ENCODE results near the gene SLC12A5.

The SLC12A5 gene

GRCh38 chr20:46013829-46014516 is 15.0 kb upstream of the SLC12A5 start:
- TF ChIP-seq CTCF (IDR thresholded peaks at IDR 0.05; ENCODE audit: insufficient read depth, missing control alignments), result peak; percentile 63
- no peak for FAIRE-seq

DNA sequence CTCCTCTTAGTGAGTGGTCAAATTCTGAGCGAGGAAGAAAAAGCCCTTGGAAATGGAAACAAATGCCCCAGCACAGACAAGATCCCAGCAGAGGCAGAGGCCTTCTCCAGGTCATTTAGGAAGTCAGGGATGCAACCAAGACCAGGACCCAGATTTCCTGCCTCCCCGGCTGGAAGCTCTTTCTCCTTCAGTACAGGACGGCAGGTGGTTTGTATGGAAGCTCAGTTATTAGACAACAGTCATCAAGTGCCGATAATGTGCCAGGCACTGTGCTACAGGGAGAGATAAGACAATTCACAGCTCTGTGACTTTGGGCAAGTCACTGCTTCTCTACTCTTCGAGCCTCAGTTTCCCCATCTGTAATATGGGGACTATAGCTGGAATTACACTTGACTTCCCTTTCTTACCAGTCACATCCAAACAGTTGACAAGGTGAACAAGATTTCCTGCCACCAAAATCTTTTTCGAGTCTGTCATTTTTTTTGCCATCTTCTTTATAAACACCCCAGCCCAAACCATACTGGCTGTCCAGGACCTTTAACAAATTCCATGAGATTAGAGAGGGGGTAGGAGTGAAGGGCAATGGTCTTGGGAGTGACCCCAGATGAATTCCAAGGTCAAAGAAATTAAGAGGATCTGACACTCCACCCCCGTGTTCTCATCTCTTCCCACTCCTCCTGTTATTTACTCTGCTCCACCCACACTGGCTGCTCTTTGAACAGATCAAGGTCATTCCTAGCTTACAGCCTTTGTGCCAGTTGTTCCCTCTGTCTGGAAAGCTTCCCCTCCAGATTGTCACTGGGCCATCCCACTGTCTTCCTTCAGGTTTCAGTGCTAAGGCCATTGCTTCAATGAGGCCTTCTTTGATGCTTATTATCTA is 14.3 kb upstream of the SLC12A5 start:
- no peak for DNase-seq (ENCODE audit: insufficient read length, low spot score)
- no peak for FAIRE-seq
- TF ChIP-seq CTCF (IDR thresholded peaks at IDR 0.05; ENCODE audit: insufficient read depth, missing control alignments), result no peak

More at GRCh38 chr20:46013829-46014516, 15.0 kb upstream of the SLC12A5 start:
- DNase-seq (ENCODE audit: insufficient read length, low spot score), result peak; percentile 80

DNA sequence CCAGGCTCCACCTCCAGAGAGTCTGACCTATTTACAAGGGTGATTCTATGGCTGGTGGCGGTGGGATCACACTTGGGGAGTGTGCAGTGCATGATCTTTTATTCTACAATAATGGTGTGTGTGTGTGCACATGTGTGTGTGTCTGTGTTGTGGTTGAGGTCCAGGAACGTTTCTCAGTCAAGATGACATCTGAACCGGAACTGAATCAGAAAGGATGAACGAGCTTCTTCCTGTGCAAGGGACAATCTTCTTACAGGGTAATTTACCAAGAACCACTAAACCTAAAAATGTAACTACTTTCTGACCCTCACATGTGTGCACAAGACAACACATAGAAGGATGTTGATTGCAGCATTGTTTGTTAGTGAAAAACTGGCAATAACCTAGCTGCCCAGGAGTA is 11.7 kb upstream of the SLC12A5 start:
- DNase-seq (ENCODE audit: insufficient read length, low spot score), result no peak
- TF ChIP-seq CTCF (IDR thresholded peaks at IDR 0.05; ENCODE audit: insufficient read depth, missing control alignments), result no peak
- FAIRE-seq, result no peak

GRCh38 chr20:46018112-46018511 is 10.9 kb upstream of the SLC12A5 start:
- DNase-seq (ENCODE audit: insufficient read length, low spot score), result no peak
- TF ChIP-seq CTCF (IDR thresholded peaks at IDR 0.05; ENCODE audit: insufficient read depth, missing control alignments), result no peak
- no peak for FAIRE-seq

- FAIRE-seq, result no peak
- DNase-seq (ENCODE audit: insufficient read length, low spot score), result no peak
- no peak for TF ChIP-seq CTCF (IDR thresholded peaks at IDR 0.05; ENCODE audit: insufficient read depth, missing control alignments)
These were observed 10.4 kb upstream of the SLC12A5 start for GRCh38 chr20:46018611-46019010.

GRCh38 chr20:46020555-46020954 is 8.5 kb upstream of the SLC12A5 start:
- DNase-seq (ENCODE audit: insufficient read length, low spot score) (no peak), FAIRE-seq (no peak)
- no peak for TF ChIP-seq CTCF (IDR thresholded peaks at IDR 0.05; ENCODE audit: insufficient read depth, missing control alignments)

Measured in D721Med (cell line).